Measurements from ENCODE around the gene BTRC.
"Not testable (repeated sequence)": the region's sequence is repeated elsewhere in the genome, so short reads cannot be mapped to it uniquely, and the experiment has no call there.

The BTRC gene

GRCh38 chr10:101388676-101389276, 34.8 kb downstream of the BTRC start:
- TF ChIP-seq ZNF274 (IDR thresholded peaks at IDR 0.05; ENCODE audit: low read depth, low read length), result no peak
- no peak overlapping the region for H3K4me3 ChIP-seq (ENCODE audit: low read length)

- not testable (repeated sequence) for H3K4me3 ChIP-seq (ENCODE audit: low read length)
Observed at GRCh38 chr10:101389532-101389931, 35.6 kb downstream of the BTRC start.

- H3K4me3 ChIP-seq (ENCODE audit: low read length), result no peak overlapping the region
- TF ChIP-seq ZNF274 (IDR thresholded peaks at IDR 0.05; ENCODE audit: low read depth, low read length), result no peak
Observed at GRCh38 chr10:101389986-101390531, 36.1 kb downstream of the BTRC start.

- no peak overlapping the region for H3K4me3 ChIP-seq (ENCODE audit: low read length)
- no peak for TF ChIP-seq ZNF274 (IDR thresholded peaks at IDR 0.05; ENCODE audit: low read depth, low read length)
Observed at GRCh38 chr10:101393378-101393777, 39.4 kb downstream of the BTRC start.

GRCh38 chr10:101394524-101395133, 40.7 kb downstream of the BTRC start:
- TF ChIP-seq ZNF274 (IDR thresholded peaks at IDR 0.05; ENCODE audit: low read depth, low read length), result no peak
- no peak overlapping the region for H3K4me3 ChIP-seq (ENCODE audit: low read length)

GRCh38 chr10:101397140-101397539, 43.2 kb downstream of the BTRC start:
- no peak for TF ChIP-seq ZNF274 (IDR thresholded peaks at IDR 0.05; ENCODE audit: low read depth, low read length)
- no peak overlapping the region for H3K4me3 ChIP-seq (ENCODE audit: low read length)

- no peak for TF ChIP-seq ZNF274 (IDR thresholded peaks at IDR 0.05; ENCODE audit: low read depth, low read length)
- H3K4me3 ChIP-seq (ENCODE audit: low read length), result no peak overlapping the region
Observed at GRCh38 chr10:101400585-101400984, 46.6 kb downstream of the BTRC start.

- TF ChIP-seq ZNF274 (IDR thresholded peaks at IDR 0.05; ENCODE audit: low read depth, low read length), result no peak
- no peak overlapping the region for H3K4me3 ChIP-seq (ENCODE audit: low read length)
Observed at GRCh38 chr10:101402711-101403110, 48.7 kb downstream of the BTRC start.

GRCh38 chr10:101403161-101403560, 49.2 kb downstream of the BTRC start:
- TF ChIP-seq ZNF274 (IDR thresholded peaks at IDR 0.05; ENCODE audit: low read depth, low read length), result no peak
- H3K4me3 ChIP-seq (ENCODE audit: low read length), result no peak overlapping the region

- TF ChIP-seq ZNF274 (IDR thresholded peaks at IDR 0.05; ENCODE audit: low read depth, low read length), result no peak
- H3K4me3 ChIP-seq (ENCODE audit: low read length), result no peak overlapping the region
Observed at GRCh38 chr10:101405001-101405400, 51.0 kb downstream of the BTRC start.

GRCh38 chr10:101411598-101411997, 57.6 kb downstream of the BTRC start:
- H3K4me3 ChIP-seq (ENCODE audit: low read length), result no peak overlapping the region
- TF ChIP-seq ZNF274 (IDR thresholded peaks at IDR 0.05; ENCODE audit: low read depth, low read length), result no peak

GRCh38 chr10:101414034-101414433, 60.1 kb downstream of the BTRC start:
- no peak for TF ChIP-seq ZNF274 (IDR thresholded peaks at IDR 0.05; ENCODE audit: low read depth, low read length)
- H3K4me3 ChIP-seq (ENCODE audit: low read length), result no peak overlapping the region

GRCh38 chr10:101415884-101416283, 61.9 kb downstream of the BTRC start:
- H3K4me3 ChIP-seq (ENCODE audit: low read length), result no peak overlapping the region
- no peak for TF ChIP-seq ZNF274 (IDR thresholded peaks at IDR 0.05; ENCODE audit: low read depth, low read length)

- not testable (repeated sequence) for H3K4me3 ChIP-seq (ENCODE audit: low read length)
Observed at GRCh38 chr10:101421967-101422366, 68.0 kb downstream of the BTRC start.

GRCh38 chr10:101425535-101425934, 71.6 kb downstream of the BTRC start:
- TF ChIP-seq ZNF274 (IDR thresholded peaks at IDR 0.05; ENCODE audit: low read depth, low read length), result no peak
- no peak overlapping the region for H3K4me3 ChIP-seq (ENCODE audit: low read length)

GRCh38 chr10:101428036-101428435, 74.1 kb downstream of the BTRC start:
- no peak overlapping the region for H3K4me3 ChIP-seq (ENCODE audit: low read length)
- TF ChIP-seq ZNF274 (IDR thresholded peaks at IDR 0.05; ENCODE audit: low read depth, low read length), result no peak

Data from GM08714 (cell line).